NCI-H1930 (cell line): ENCODE results near the gene HOXD11.

Experiments used
- DNase-seq, 2 experiments: peaks; one replicate each; lab custom pipeline; 2025; lab: John Stamatoyannopoulos, UW

Gene HOXD11

GRCh38 chr2:176105078-176105729 lies 1.9 kb upstream of the HOXD11 start:
- DNase-seq = no peak

DNA sequence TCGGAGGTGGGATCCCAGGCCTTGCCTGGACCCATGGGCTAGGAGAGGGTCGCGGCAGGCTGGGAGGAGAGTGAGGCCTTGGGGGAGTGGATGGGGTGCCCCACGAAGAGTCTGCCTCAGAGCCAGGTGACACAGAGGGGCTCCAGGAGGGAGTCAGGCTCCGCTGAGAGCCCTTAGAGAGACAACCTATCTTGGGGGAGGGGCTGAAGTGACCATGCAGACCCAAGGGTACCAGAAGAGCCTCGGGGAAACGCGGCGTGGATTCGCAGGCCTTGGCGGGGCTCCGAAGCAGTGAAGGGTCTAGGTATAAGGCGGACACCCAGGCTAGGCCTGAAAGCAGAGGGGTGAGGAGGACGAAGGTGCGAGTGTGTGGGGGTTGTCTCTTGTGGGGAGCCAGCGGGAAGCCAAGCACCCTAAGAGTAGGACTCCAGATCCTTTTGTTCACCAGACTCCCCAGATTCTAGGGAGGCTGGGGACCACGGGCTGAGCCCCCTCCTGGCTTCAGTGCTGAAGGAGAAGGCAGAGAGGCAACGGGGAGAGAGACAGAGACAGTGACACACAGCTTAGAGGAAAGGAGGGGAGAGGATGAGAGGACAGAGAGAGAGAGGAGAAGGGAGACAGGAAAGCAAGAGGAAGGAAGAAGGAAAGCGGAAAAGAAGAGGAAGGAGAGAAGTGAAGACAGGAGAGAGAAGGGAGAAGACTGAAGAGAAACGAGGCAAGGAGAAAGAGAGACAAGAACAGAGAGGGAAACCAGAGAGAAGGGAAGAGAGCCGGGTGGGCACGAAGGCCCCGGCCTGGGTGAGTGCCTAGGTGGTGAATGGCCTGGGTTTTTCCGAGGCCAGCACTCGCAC lies 1.1 kb upstream of the HOXD11 start:
- no peak for DNase-seq

GRCh38 chr2:176107731-176108181 lies 676 bp downstream of the HOXD11 start:
- no peak for DNase-seq

DNA sequence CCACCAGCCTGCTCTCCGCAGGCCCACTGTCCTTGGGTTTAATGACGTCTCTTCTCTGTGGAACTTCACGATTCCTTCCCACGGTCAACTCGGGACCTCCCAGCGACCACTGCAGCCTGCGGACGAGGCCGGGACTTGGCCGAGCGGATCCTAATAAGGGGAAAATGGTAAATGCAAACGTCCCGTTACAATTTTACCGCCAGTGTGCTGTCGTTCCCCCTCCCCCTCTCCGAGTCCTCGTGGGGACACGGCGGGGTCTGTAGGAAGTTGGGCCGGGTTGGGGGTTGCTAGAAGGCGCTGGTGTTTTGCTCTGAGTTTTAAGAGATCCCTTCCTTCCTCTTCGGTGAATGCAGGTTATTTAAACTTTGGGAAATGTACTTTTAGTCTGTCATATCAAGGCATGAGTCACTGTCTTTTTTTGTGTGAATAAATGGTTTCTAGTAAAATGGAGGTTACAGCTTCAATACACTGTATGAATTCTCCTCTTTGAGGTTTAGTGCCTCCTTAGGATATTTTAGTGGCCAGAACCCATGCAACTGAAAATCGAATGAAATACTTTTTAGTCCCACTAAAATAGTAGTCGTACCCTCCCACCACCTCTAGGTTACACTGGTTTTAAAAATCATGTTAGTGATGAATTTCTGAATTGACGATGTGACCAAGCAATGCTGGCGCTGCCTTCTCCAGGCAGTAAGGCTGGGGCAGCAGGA lies 2.3 kb downstream of the HOXD11 start:
- DNase-seq = no peak

DNA sequence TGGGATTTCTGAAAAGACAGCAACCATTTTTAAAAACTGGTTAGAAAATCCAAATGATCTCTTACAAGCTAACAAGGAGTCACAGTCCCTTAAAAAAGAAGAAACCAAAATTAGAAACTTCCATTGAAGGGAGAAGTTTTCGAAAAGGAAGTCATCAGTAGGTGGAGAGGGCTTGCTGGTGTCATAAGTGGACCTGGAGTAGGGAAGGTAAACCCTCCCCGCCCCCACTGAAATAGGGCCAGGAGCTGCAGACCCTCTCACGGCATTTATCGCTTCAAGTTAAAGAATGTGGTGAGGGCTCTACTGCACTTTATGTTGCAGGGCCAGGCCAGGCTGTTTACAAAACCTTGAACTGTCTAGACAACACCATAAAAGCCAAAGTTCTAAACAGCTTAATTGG lies 2.9 kb downstream of the HOXD11 start:
- DNase-seq = no peak

DNA sequence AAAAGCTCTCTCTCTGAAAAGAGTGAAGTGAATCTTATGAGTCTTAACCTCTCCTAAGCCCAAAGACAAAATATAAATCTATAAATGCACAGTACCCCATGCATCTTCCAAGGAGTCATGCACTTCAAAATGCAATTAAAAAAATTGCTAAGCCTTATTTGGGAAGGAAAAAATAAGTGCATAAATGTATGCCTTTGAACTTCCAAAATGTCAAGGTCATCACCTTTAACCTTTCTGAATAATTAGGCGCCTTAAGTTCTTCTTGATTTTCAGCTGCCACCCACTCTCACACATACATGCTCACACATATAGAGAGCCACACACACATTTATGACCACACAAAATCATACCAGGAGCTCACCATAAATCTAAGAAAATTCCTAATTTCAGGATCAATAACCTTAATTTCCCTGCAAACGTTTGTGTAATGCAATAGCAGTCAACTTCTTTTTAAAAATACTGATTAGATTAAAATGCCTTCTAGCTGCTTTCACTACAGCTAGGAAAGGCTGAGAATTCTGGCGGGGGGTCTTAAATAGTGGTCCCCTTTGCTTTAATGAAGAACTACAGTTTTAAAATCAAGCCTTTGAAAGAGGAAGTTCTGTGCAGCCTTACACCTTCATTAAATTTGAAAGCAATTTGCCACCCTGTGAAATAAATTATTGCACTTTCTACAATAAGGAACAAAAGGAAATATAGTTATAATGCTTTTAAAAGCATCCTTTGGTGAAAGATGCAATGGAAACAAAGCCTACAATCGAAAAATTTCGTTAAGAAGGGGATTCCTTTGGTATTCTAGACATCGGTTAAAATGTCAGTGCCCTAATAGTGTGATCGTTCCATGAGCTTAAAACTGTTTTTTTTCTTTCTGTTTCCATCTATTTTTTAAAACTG lies 3.6 kb downstream of the HOXD11 start:
- no peak for DNase-seq

- DNase-seq = peak; percentile 85 to 93
Measured at GRCh38 chr2:176111309-176111663, 4.2 kb downstream of the HOXD11 start.

DNA sequence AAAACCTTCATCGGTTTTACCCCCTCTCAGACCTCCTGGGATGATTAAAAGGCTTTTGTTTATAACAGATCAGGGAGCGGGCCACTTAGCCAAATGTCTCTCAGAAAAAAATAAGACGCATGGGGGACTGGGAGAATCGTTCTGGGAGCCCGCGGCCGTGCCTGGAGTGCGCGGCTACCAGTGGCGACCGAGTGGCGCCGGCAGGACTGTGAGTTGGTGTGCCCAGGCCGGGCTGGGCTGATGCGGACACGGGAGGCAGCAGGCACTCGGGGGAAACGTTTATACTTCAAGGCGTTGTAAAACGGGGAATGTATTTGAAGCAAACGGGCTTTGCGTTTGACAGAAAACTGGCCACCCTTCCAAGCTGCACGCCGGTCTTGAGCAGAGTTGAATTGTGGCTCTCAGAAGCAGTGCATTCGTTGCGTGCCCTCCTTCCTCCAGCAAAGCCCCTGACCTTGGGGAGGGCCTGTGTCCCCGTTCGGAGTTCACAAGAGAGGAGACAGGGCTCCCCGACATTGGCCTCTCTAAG lies 4.8 kb downstream of the HOXD11 start:
- DNase-seq = no peak

GRCh38 chr2:176112375-176113302 lies 5.6 kb downstream of the HOXD11 start:
- no peak for DNase-seq

- peak; percentile 85 to 89 for DNase-seq
Measured at GRCh38 chr2:176114120-176114929, 7.2 kb downstream of the HOXD11 start.

GRCh38 chr2:176114930-176115625 lies 8.0 kb downstream of the HOXD11 start:
- no peak for DNase-seq

GRCh38 chr2:176115883-176116813 lies 9.1 kb downstream of the HOXD11 start, which contains the start of gene HOXD10:
Gene HOXD10, plus strand, starts transcription at chr2:176116778. Its CDS starts 56 bp downstream, at chr2:176116834.
- DNase-seq = peak; percentile 77 to 85

- no peak for DNase-seq
Measured at GRCh38 chr2:176117162-176117822, 10.2 kb downstream of the HOXD11 start.

DNA sequence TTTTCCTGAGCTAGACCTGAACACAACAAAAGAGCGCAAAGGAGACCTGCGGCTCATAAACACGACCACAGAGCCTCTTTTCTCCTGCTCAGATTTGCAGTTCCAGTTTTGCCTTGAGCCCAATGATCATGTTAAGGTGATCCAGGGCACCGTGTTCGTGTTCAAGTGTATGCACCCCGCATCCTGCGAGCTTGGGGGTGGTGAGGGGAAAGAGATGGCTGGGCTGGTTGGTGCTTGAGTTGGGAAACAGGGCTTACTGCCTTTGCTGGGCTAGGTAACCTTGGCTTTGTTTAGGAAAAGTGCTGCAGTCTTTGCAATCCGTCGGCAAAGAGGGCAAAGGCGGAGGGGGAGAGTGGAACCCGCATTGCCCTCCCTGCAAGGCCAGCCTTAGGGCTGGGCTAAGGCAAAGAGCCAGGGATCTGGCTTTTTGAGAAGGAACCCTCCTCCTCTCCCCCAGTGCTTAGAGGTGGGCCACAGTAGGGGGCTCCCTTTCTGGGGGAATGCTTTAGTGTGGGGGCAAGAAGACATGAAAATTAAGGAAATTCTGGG lies 10.8 kb downstream of the HOXD11 start:
- DNase-seq = no peak

DNA sequence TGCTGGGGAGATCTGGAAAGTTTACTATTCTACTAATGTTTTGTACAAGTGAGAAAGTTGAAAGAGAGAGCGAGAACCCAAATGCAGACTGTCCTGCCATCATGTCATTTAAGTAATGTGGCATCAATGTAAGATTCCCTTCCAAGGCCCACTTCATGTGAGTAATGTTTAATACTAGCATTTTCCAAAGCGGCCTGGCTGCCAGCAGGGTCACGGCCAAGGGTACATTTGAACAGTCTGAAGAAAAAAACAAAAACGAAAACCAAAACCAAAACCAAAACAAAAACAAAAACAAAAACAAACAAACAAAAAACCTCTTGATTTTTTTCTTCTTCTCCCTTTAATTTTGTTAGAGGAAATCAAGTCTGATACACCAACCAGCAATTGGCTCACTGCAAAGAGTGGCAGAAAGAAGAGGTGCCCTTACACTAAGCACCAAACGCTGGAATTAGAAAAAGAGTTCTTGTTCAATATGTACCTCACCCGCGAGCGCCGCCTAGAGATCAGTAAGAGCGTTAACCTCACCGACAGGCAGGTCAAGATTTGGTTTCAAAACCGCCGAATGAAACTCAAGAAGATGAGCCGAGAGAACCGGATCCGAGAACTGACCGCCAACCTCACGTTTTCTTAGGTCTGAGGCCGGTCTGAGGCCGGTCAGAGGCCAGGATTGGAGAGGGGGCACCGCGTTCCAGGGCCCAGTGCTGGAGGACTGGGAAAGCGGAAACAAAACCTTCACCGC lies 11.7 kb downstream of the HOXD11 start:
- no peak for DNase-seq
